Endothelial cell of umbilical vein (primary cell): ENCODE measurements around the gene NAV3. TPM values are rescaled to one million over a fixed set of nuclear protein-coding genes. Genes with fewer than 3 reads are reported as not detected.

Experiments used
- BruUV-seq: library from RNA; stranded (reverse); fragments of 400-500 nt; replicated peaks from 2 replicates; lab custom pipeline; 2021; lab: Mats Ljungman, UMichigan
- CTCF ChIA-PET: fragments of 300-600, 350-600 bp; sonication (Branson Sonifier 250); formaldehyde crosslinking; loops from one replicate; lab custom pipeline; 2021; ENCODE audit warnings: antibody characterized with exemption, inconsistent platforms; lab: Charles Lee
- POLR2A ChIA-PET: fragments of 300-600, 350-600 bp; sonication (Branson Sonifier 250); formaldehyde crosslinking; loops from one replicate; lab custom pipeline; 2021; ENCODE audit warnings: antibody characterized with exemption, inconsistent platforms; lab: Charles Lee
- DNase-seq: peaks from one replicate; pipeline ENCODE4 v3.0.0-alpha.2; 2011; ENCODE audit warnings: low read depth, low spot score
- FAIRE-seq: peaks from 2 replicates; lab custom pipeline; 2011; peaks lifted over from hg19 to GRCh38; lab: Jason Lieb, UNC
- H2AFZ ChIP-seq: 2 replicates; pipeline ENCODE4 v1.6.0; 2012; ENCODE audit warnings: low read depth, low read length, control low read depth, inconsistent platforms
- H3K27ac ChIP-seq: 2 replicates; pipeline ENCODE4 v1.5.1; 2011; ENCODE audit warnings: low read depth, mild to moderate bottlenecking, control low read depth, low read length, moderate library complexity; ENCODE audit not compliant: insufficient read depth
- H3K27me3 ChIP-seq, 2 experiments: 2 replicates each; pipeline versions ENCODE4 v1.6.0 to v1.6.1; 2011; ENCODE audit warnings: low read length in 2 of 2, mixed read lengths in 1 of 2; ENCODE audit not compliant: control insufficient read depth in 2 of 2, insufficient read depth in 2 of 2
- H3K36me3 ChIP-seq, 2 experiments: 2 replicates in 1 of 2; 3 replicates in 1 of 2; pipeline ENCODE4 v1.5.1; 2011; ENCODE audit warnings: low read length in 2 of 2, mild to moderate bottlenecking in 1 of 2, moderate library complexity in 1 of 2; ENCODE audit not compliant: control insufficient read depth in 2 of 2, insufficient read depth in 2 of 2; ENCODE audit errors: extremely low read depth in 1 of 2
- H3K4me1 ChIP-seq: 3 replicates; pipeline ENCODE4 v1.5.1; 2011; ENCODE audit warnings: mild to moderate bottlenecking, low read length; ENCODE audit not compliant: control insufficient read depth, insufficient read depth; ENCODE audit errors: extremely low read depth
- H3K4me2 ChIP-seq: 2 replicates; pipeline ENCODE4 v1.6.1; 2011; ENCODE audit warnings: low read length, control low read depth, mixed read lengths; ENCODE audit not compliant: insufficient read depth
- H3K4me3 ChIP-seq, 3 experiments: fragments of 200-600 bp in 1 of 3; sonication (generic), shearing (Covaris generic) in 1 of 3; replicated peaks in 1 of 3; 2 replicates each; pipeline ENCODE4 v1.5.1; 2011 to 2016; ENCODE audit warnings: control low read depth in 3 of 3, low read length in 3 of 3, mild to moderate bottlenecking in 2 of 3, inconsistent platforms in 1 of 3, low read depth in 1 of 3, moderate library complexity in 1 of 3; ENCODE audit not compliant: insufficient read depth in 1 of 3
- H3K79me2 ChIP-seq: 2 replicates; pipeline ENCODE4 v1.6.0; 2012; ENCODE audit warnings: low read length, inconsistent platforms; ENCODE audit not compliant: control insufficient read depth, insufficient read depth
- H3K9ac ChIP-seq: replicated peaks from 2 replicates; pipeline ENCODE3; 2011; ENCODE audit warnings: low read length, control low read depth; ENCODE audit not compliant: insufficient read depth; ENCODE audit errors: extremely low read depth
- H3K9me1 ChIP-seq: replicated peaks from 3 replicates; pipeline ENCODE4 v1.6.0; 2011; ENCODE audit warnings: mild to moderate bottlenecking, low read length; ENCODE audit not compliant: control insufficient read depth, insufficient read depth; ENCODE audit errors: extremely low read depth
- H3K9me3 ChIP-seq: replicated peaks from 2 replicates; pipeline ENCODE4 v1.5.1; 2012; ENCODE audit warnings: low read length, inconsistent platforms; ENCODE audit not compliant: control insufficient read depth, insufficient read depth
- H4K20me1 ChIP-seq: replicated peaks from 2 replicates; pipeline ENCODE3; 2011; ENCODE audit warnings: mild to moderate bottlenecking, low read length; ENCODE audit not compliant: control insufficient read depth, insufficient read depth; ENCODE audit errors: extremely low read depth
- CTCF ChIP-seq, 2 donors: IDR thresholded peaks; 1 replicate in 1 of 2; 2 replicates in 1 of 2; pipeline ENCODE4 v1.5.1; 2011; ENCODE audit warnings: low read length in 2 of 2, mild to moderate bottlenecking in 2 of 2, moderate library complexity in 2 of 2, control low read depth in 1 of 2, inconsistent platforms in 1 of 2, low read depth in 1 of 2; ENCODE audit not compliant: insufficient read depth in 1 of 2; ENCODE audit errors: extremely low read depth in 1 of 2
- EZH2 ChIP-seq: IDR thresholded peaks from 2 replicates; pipeline ENCODE4 v1.6.1; 2012; ENCODE audit warnings: borderline replicate concordance, low read depth, mild to moderate bottlenecking, moderate library complexity, low read length, inconsistent platforms; ENCODE audit not compliant: severe bottlenecking
- FOS ChIP-seq: IDR thresholded peaks from 2 replicates; pipeline ENCODE4 v1.6.1; 2011; ENCODE audit warnings: mild to moderate bottlenecking, low read length, moderate library complexity, borderline replicate concordance; ENCODE audit not compliant: insufficient read depth
- GATA2 ChIP-seq: IDR thresholded peaks from 2 replicates; pipeline ENCODE4 v1.7.0; 2011; ENCODE audit warnings: low read depth, mild to moderate bottlenecking, moderate library complexity, mixed read lengths, low read length; ENCODE audit not compliant: insufficient read length, insufficient read depth
- JUN ChIP-seq: IDR thresholded peaks from 2 replicates; pipeline ENCODE4 v1.6.1; 2011; ENCODE audit warnings: borderline replicate concordance, low read depth; ENCODE audit not compliant: insufficient read length, insufficient read depth
- MAX ChIP-seq: IDR thresholded peaks from 2 replicates; pipeline ENCODE4 v1.6.1; 2011; ENCODE audit not compliant: insufficient read depth, insufficient read length
- MYC ChIP-seq: IDR thresholded peaks from one replicate; pipeline ENCODE4 v1.6.1; 2011; ENCODE audit warnings: mild to moderate bottlenecking, low read depth, low read length
- POLR2A ChIP-seq: IDR thresholded peaks from 2 replicates; pipeline ENCODE4 v1.6.1; 2012; ENCODE audit warnings: low read depth, mild to moderate bottlenecking, control low read depth, low read length
- POLR2AphosphoS5 ChIP-seq: IDR thresholded peaks from 2 replicates; pipeline ENCODE4 v1.6.1; 2012; ENCODE audit warnings: low read depth, mild to moderate bottlenecking, control low read depth, low read length, moderate library complexity; ENCODE audit not compliant: insufficient read depth
- dilution Hi-C: fragments of 300-500 bp; cut with MboI; formaldehyde crosslinking; loops from one replicate; pipeline ENCODE4 v1.15.0; 2019; ENCODE audit warnings: low sequenced_read_pairs; ENCODE audit not compliant: extremely low pct_ligation_motif_present
- intact Hi-C: fragments of 100-400 bp; cut with micrococcal nuclease; formaldehyde crosslinking; loops from one replicate; pipeline ENCODE4 v1.10.0; 2022
- polyA plus RNA-seq, 4 experiments: library from polyadenylated mRNA; depleted of rRNA in 3 of 4; stranded (reverse) in 3 of 4; unstranded in 1 of 4; fragments of >200 nt; gene quantifications; 2 replicates each; pipeline versions ENCODE4 v1.2.1 to v1.2.3, GENCODE V29; 2011 to 2012; ENCODE audit warnings: missing spikeins in 1 of 4
- total RNA-seq: library from RNA; stranded (reverse); gene quantifications from 2 replicates; pipeline ENCODE4 v1.2.3, GENCODE V29; 2021

Gene NAV3
- total and polyA plus RNA-seq, 2 donors (not counting 3 experiments of a cell fraction or from before 2014, with no cell fraction given), result 6.7 to 40.1 TPM

GRCh38 chr12:77835969-77836368 lies 5.3 kb downstream of the NAV3 start:
- dilution Hi-C loops (no loop called here), intact Hi-C loops (loop anchor here (10.0 kb wide), 1 partner anchor 621 kb away; no protein-coding TSS in a partner anchor)
- H2AFZ ChIP-seq, result no peak overlapping the region
- ChIA-PET CTCF (no interaction called here), POLR2A (no interaction called here)
- H3K9ac ChIP-seq, result no peak overlapping the region
- H3K36me3 ChIP-seq, result no peaks in the 10 kb centered on the region
- FAIRE-seq (no peak), DNase-seq (no peak)
- H3K9me3 ChIP-seq, result no peaks in the 10 kb centered on the region
- H3K9me1 ChIP-seq, result no peaks in the 10 kb centered on the region
- TF ChIP-seq POLR2A (no peak), MAX (no peak), FOS (no peak), EZH2 (no peak), JUN (no peak), MYC (no peak), CTCF (IDR thresholded peaks at IDR 0.05; ENCODE audit: extremely low read depth in 1 of 2, insufficient read depth in 1 of 2, low read depth in 1 of 2, low read length in 2 of 2) (no peak), POLR2AphosphoS5 (no peak), GATA2 (no peak)
- H3K27ac ChIP-seq, result no peak overlapping the region
- no peaks in the 10 kb centered on the region for H4K20me1 ChIP-seq
- H3K4me2 ChIP-seq, result no peak overlapping the region
- no peaks in the 10 kb centered on the region for H3K27me3 ChIP-seq
- BruUV-seq, result no TSS peak
- H3K4me1 ChIP-seq, result peaks cover 13% of the 10 kb centered on the region
- no peak overlapping the region for H3K4me3 ChIP-seq
- no peaks in the 10 kb centered on the region for H3K79me2 ChIP-seq
